Suprapubic skin (tissue), 4 donors: ENCODE measurements around the gene SMARCC1. TPM values are rescaled to one million over a fixed set of nuclear protein-coding genes. Genes with fewer than 3 reads are reported as not detected.
A peak's percentile ranks its signal among the peaks of the same experiment; 100 is the strongest.

Source experiments
- DNase-seq, 2 donors: peaks; one replicate each; pipeline ENCODE4 v3.0.0-alpha.2; 2019; ENCODE audit warnings: low spot score in 2 of 2
- H3K27ac ChIP-seq: fragments of 200-600 bp; sonication (generic); one replicate; pipeline ENCODE4 v1.5.1; 2019
- H3K27me3 ChIP-seq: fragments of 200-600 bp; sonication (generic); one replicate; pipeline ENCODE4 v1.5.1; 2019
- H3K36me3 ChIP-seq: fragments of 200-600 bp; sonication (generic); one replicate; pipeline ENCODE4 v1.5.1; 2019
- H3K4me1 ChIP-seq: fragments of 200-600 bp; sonication (generic); one replicate; pipeline ENCODE4 v1.5.1; 2019
- H3K4me3 ChIP-seq: fragments of 200-600 bp; sonication (generic); one replicate; pipeline ENCODE4 v1.5.1; 2019; ENCODE audit warnings: mild to moderate bottlenecking
- H3K9me3 ChIP-seq: fragments of 200-600 bp; sonication (generic); one replicate; pipeline ENCODE4 v1.5.1; 2019
- EP300 ChIP-seq: sonication (generic); formaldehyde crosslinking; IDR thresholded peaks from one replicate; pipeline ENCODE4 v1.6.1; 2017; ENCODE audit warnings: antibody characterized with exemption
- POLR2A ChIP-seq, 2 donors: fragments of 450-650 bp; IDR thresholded peaks; one replicate each; pipeline ENCODE4 v1.6.1; 2017; ENCODE audit warnings: antibody characterized with exemption in 2 of 2, mild to moderate bottlenecking in 2 of 2, moderate library complexity in 2 of 2
- POLR2AphosphoS5 ChIP-seq, 3 donors: sonication (generic); formaldehyde crosslinking; IDR thresholded peaks; one replicate each; pipeline ENCODE4 v1.6.1; 2017; ENCODE audit warnings: antibody characterized with exemption in 3 of 3
- WGBS: methylation state at CpG from one replicate; pipeline ENCODE4 v1.1.5; 2018; 5-methylcytosine and 5-hydroxymethylcytosine counted together
- total RNA-seq, 4 donors: library from RNA; depleted of rRNA; stranded (reverse); fragments of >200 nt; gene quantifications; one replicate each; pipeline ENCODE4 v1.1.0, GENCODE V29; 2016
- TF ChIP-seq, protein P1 (sequence below), 2 donors: fragments of 200-600 bp in 1 of 2; fragments of 450-650 bp in 1 of 2; sonication (generic) in 1 of 2; IDR thresholded peaks; one replicate each; pipeline ENCODE4 v1.5.1; 2016 to 2019; ENCODE audit warnings: antibody characterized with exemption in 2 of 2, mild to moderate bottlenecking in 1 of 2, moderate library complexity in 1 of 2

SMARCC1 gene
- total RNA-seq, 4 donors from 2014 or later: 41.0 to 75.5 (median 58.1) TPM

DNA sequence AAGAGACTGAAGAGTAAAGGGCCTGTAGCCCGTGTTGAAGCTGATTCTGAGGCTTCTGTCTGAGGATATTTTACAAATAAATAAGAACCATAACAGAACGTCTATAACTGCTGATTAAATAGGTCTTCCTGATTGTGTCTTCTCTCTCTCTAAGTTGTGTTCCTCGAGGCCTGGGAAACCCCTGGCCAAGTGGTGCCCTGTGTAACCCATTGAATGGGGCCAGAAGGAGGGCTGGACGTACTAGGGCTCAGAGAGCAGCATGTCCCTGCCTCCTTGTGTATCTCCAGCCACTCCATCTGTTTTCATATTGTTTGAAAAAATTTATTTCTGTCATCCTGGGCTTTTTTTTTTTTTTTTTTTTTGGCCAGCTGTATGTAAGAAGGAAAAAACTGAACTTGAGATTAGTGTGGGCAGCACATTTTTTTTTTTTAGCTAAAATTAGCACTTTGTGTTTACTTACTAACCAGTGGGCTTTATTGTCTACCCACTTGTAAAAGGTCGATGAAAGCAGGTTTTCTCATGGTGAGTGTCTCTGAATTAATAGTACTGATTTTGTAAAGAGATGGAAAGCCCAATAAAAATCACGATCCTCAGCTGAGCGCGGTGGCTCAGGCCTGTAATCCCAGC, 32.0 kb upstream of the SMARCC1 start:
- no peak for TF ChIP-seq POLR2A (IDR thresholded peaks at IDR 0.05)
- no peak for TF ChIP-seq POLR2AphosphoS5 (IDR thresholded peaks at IDR 0.05)
- TF ChIP-seq, protein P1, sequence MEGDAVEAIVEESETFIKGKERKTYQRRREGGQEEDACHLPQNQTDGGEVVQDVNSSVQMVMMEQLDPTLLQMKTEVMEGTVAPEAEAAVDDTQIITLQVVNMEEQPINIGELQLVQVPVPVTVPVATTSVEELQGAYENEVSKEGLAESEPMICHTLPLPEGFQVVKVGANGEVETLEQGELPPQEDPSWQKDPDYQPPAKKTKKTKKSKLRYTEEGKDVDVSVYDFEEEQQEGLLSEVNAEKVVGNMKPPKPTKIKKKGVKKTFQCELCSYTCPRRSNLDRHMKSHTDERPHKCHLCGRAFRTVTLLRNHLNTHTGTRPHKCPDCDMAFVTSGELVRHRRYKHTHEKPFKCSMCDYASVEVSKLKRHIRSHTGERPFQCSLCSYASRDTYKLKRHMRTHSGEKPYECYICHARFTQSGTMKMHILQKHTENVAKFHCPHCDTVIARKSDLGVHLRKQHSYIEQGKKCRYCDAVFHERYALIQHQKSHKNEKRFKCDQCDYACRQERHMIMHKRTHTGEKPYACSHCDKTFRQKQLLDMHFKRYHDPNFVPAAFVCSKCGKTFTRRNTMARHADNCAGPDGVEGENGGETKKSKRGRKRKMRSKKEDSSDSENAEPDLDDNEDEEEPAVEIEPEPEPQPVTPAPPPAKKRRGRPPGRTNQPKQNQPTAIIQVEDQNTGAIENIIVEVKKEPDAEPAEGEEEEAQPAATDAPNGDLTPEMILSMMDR (IDR thresholded peaks at IDR 0.05): no peak
- TF ChIP-seq EP300: no peak

DNA sequence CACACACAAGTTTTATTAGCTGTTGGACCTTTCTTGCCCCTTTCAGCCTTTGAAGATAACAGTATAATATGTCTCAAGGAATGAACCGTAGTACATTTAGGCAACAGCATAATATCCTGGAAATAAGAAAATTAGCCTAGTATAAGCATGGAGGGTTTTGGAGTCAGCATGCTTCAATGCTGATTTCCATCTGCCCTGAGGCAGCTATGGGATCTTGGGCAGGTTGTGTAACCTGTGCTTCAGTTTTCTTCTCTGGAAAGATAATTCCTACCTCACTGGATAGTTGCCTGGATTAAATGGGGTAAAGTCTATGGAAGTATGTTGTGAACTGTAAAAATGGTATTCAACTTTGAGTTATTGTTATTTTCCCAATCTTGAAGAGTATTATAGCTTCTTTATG, 22.9 kb upstream of the SMARCC1 start:
- Histone ChIP-seq H3K27ac (no peak overlapping the region), H3K36me3 (peaks cover 23% of the 10 kb centered on the region), H3K4me1 (peaks cover 24% of the 10 kb centered on the region), H3K4me3 (no peak overlapping the region), H3K27me3 (no peaks in the 10 kb centered on the region), H3K9me3 (no peaks in the 10 kb centered on the region)
- no peak for DNase-seq
- TF ChIP-seq POLR2AphosphoS5 (IDR thresholded peaks at IDR 0.05): no peak
- TF ChIP-seq, protein P1 (IDR thresholded peaks at IDR 0.05): no peak
- no peak for TF ChIP-seq EP300
- TF ChIP-seq POLR2A (IDR thresholded peaks at IDR 0.05): no peak
- WGBS: 58% methylated on average over 1 of the region's 1 CpG

More for the DNA sequence above, 32.0 kb upstream of the SMARCC1 start:
- Histone ChIP-seq H3K27me3 (no peaks in the 10 kb centered on the region), H3K27ac (no peak overlapping the region), H3K4me1 (no peaks in the 10 kb centered on the region), H3K36me3 (peaks cover 67% of the 10 kb centered on the region), H3K9me3 (no peaks in the 10 kb centered on the region), H3K4me3 (no peak overlapping the region)
- WGBS: 87% methylated on average over 8 of the region's 8 CpGs
- no peak for DNase-seq

DNA sequence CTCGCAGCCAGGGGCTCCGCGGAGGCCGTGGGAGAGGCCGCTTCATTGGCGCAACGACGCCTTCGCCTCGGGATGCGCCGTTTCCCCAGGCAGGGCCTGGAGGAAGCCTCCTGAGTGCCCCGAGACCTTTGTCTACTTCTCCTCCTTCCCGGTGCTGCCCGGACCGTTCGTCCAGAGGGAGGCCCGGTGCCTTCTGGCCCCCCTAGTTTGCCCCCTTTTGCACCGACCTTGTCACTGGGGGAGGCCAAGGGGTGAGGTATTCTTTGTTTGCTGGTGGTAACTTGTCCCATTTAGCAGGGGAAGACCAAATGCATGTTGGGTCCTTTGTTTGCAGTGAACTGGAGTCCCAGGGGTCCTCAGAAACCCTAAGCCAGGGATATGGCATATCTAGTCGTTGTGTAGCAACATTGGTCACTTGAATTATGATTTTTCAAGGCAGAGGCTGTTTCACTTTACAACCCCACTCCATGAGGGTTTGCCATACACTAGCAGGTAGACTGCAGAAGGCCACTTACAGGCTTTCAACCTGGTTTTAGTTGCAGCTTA, 21.9 kb upstream of the SMARCC1 start:
- peak overlapping the region; percentile 94 for H3K27ac ChIP-seq
- peaks cover 16% of the 10 kb centered on the region for H3K36me3 ChIP-seq
- peak overlapping the region; percentile 93 for H3K4me3 ChIP-seq
- no peak for DNase-seq
- peaks cover 24% of the 10 kb centered on the region for H3K4me1 ChIP-seq
- TF ChIP-seq, protein P1 (IDR thresholded peaks at IDR 0.05): no peak
- TF ChIP-seq EP300 (no peak), POLR2A (IDR thresholded peaks at IDR 0.05) (no peak), POLR2AphosphoS5 (IDR thresholded peaks at IDR 0.05) (no peak)
- WGBS: 2% methylated on average over 8 of the region's 20 CpGs
- H3K9me3 ChIP-seq: no peaks in the 10 kb centered on the region
- no peaks in the 10 kb centered on the region for H3K27me3 ChIP-seq

DNA sequence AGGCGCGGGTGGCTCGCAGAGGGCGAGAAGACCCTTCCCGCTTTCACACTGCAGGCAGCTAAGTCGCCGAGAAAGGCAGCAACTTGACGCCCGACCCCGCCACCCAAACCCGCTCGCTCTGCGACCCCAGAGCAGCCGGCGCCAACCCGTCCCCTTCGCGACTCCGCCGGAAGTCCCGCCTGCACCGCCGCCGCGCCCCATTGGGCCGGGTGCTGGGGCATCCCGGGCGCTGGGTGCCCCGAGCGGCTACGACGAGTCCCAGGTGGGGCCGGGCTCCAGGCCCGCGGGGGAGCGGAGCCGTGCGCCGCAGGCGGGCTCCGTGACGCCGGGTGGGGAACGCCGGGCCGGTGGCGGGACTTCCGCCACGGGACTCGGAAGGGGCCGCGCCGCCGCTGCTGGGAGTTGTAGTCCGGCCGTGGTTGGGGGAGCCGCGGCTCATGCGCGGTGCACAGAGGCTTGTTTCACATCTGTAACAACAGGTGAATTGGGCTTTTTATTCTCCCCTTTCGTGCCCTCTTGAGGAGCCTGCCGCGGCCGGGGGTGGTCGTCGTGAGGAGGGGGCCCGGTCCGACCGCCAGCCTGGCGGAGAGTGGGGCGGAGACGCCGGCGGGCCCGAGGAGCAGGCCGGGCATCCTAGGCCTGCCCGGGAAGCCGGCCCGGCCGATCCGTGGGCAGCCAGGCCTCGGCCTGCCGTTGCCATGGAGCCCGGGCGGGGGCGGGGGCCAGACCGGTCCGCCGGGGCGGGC, 21.2 kb upstream of the SMARCC1 start, which contains the start of gene DHX30:
Gene DHX30, plus strand, starts transcription at position 405 of the 746 bp plus-strand sequence. CDS start 7,546 bp downstream, outside the sequence.
- H3K4me1 ChIP-seq: peaks cover 24% of the 10 kb centered on the region
- peak; percentile 89 to 91 for DNase-seq
- no peaks in the 10 kb centered on the region for H3K9me3 ChIP-seq
- H3K27me3 ChIP-seq: no peaks in the 10 kb centered on the region
- H3K36me3 ChIP-seq: peaks cover 11% of the 10 kb centered on the region
- 0% methylated on average over 7 of the region's 90 CpGs for WGBS
- peak; percentile 11 to 37 for TF ChIP-seq POLR2A (IDR thresholded peaks at IDR 0.05)
- TF ChIP-seq EP300: no peak
- TF ChIP-seq, protein P1 (IDR thresholded peaks at IDR 0.05): no peak
- no peak for TF ChIP-seq POLR2AphosphoS5 (IDR thresholded peaks at IDR 0.05)
- H3K27ac ChIP-seq: peak within 1 kb of the TSS; percentile 94
- H3K4me3 ChIP-seq: peak within 1 kb of the TSS; percentile 93

DNA sequence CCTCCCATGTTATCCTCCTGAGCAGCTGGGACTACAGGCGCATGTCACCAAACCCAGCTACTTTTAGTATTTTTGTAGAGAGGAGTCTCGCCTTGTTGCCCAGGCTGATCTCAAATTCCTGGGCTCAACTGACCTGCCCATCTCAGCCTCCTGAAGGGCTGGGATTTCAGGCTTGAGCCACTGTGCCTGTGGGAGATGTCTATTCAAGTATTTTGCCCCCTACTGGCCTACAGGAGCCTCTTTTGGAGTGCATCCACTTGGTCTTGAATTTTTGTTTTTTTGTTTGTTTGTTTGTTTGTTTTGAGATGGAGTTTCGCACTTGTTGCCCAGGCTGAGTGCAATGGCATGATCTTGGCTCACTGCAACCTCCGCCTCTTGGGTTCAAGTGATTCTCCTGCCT, 18.0 kb upstream of the SMARCC1 start:
- no peak for DNase-seq
- H3K27ac ChIP-seq: no peak overlapping the region
- no peaks in the 10 kb centered on the region for H3K27me3 ChIP-seq
- WGBS: 71% methylated on average over 4 of the region's 4 CpGs
- no peaks in the 10 kb centered on the region for H3K36me3 ChIP-seq
- no peak overlapping the region for H3K4me3 ChIP-seq
- H3K4me1 ChIP-seq: peaks cover 18% of the 10 kb centered on the region
- no peak for TF ChIP-seq EP300
- no peak for TF ChIP-seq POLR2A (IDR thresholded peaks at IDR 0.05)
- TF ChIP-seq, protein P1 (IDR thresholded peaks at IDR 0.05): no peak
- TF ChIP-seq POLR2AphosphoS5 (IDR thresholded peaks at IDR 0.05): no peak
- H3K9me3 ChIP-seq: no peaks in the 10 kb centered on the region
